Neural cell (in vitro differentiated cells): ENCODE data around the gene TBC1D14. TPM values are rescaled to one million over a fixed set of nuclear protein-coding genes. Genes with fewer than 3 reads are reported as not detected.

Experiments
- H2AFZ ChIP-seq: fragments of 200-600, 300-800 bp; sonication (generic), shearing (Covaris generic); 2 replicates; pipeline ENCODE4 v1.6.0; 2014; ENCODE audit warnings: low read depth, mild to moderate bottlenecking, antibody characterized with exemption, low read length, moderate library complexity
- H3F3A ChIP-seq: fragments of 200-600 bp; shearing (Covaris generic); 2 replicates; pipeline ENCODE4 v1.6.1; 2016; ENCODE audit warnings: mild to moderate bottlenecking, moderate library complexity, mixed read lengths, antibody characterized with exemption, low read length; ENCODE audit not compliant: insufficient read depth, poor library complexity, severe bottlenecking
- H3K27ac ChIP-seq: fragments of 200-600, 300-800 bp; sonication (generic), shearing (Covaris generic); 2 replicates; pipeline ENCODE4 v1.5.1; 2014; ENCODE audit warnings: mild to moderate bottlenecking, low read length, moderate library complexity
- H3K27me3 ChIP-seq: fragments of 300-800, 200-600 bp; sonication (generic), shearing (Covaris generic); 2 replicates; pipeline ENCODE4 v1.6.0; 2014; ENCODE audit warnings: mild to moderate bottlenecking, low read depth, low read length, moderate library complexity; ENCODE audit not compliant: insufficient read depth
- H3K36me3 ChIP-seq: fragments of 300-800, 200-600 bp; sonication (generic), shearing (Covaris generic); 2 replicates; pipeline ENCODE4 v1.5.1; 2014; ENCODE audit warnings: mild to moderate bottlenecking, antibody characterized with exemption, low read length, moderate library complexity; ENCODE audit not compliant: insufficient read depth
- H3K4me2 ChIP-seq: fragments of 300-800, 200-600 bp; sonication (generic), shearing (Covaris generic); 2 replicates; pipeline ENCODE4 v1.6.0; 2014; ENCODE audit warnings: mild to moderate bottlenecking, low read length
- H3K4me3 ChIP-seq: fragments of 300-800, 200-600 bp; sonication (generic), shearing (Covaris generic); 2 replicates; pipeline ENCODE4 v1.5.1; 2014; ENCODE audit warnings: mild to moderate bottlenecking, low read length, moderate library complexity
- H3K79me2 ChIP-seq: fragments of 200-600 bp; shearing (Covaris generic); replicated peaks from 2 replicates; pipeline ENCODE4 v1.6.0; 2014; ENCODE audit warnings: mild to moderate bottlenecking, low read length, moderate library complexity; ENCODE audit not compliant: insufficient read depth
- H3K9ac ChIP-seq: fragments of 300-800, 200-600 bp; sonication (generic), shearing (Covaris generic); 2 replicates; pipeline ENCODE4 v1.6.1; 2016; ENCODE audit warnings: mild to moderate bottlenecking, low read length, mixed read lengths
- H3K9me2 ChIP-seq: fragments of 200-600 bp; shearing (Covaris generic); 2 replicates; pipeline ENCODE4 v1.6.1; 2016; ENCODE audit warnings: mild to moderate bottlenecking, low read length, mixed read lengths; ENCODE audit not compliant: insufficient read depth
- H3K9me3 ChIP-seq: fragments of 200-600, 300-800 bp; sonication (generic), shearing (Covaris generic); 2 replicates; pipeline ENCODE4 v1.6.1; 2016; ENCODE audit warnings: mild to moderate bottlenecking, mixed run types, low read length, moderate library complexity, mixed read lengths
- H4K20me1 ChIP-seq: fragments of 200-600 bp; shearing (Covaris generic); 2 replicates; pipeline ENCODE4 v1.6.1; 2016; ENCODE audit warnings: mild to moderate bottlenecking, mixed run types; ENCODE audit not compliant: insufficient read depth
- CTCF ChIP-seq: fragments of 450-650 bp; IDR thresholded peaks from 2 replicates; pipeline ENCODE4 v1.5.1; 2014; ENCODE audit warnings: antibody characterized with exemption, mild to moderate bottlenecking, moderate library complexity; ENCODE audit not compliant: poor library complexity, severe bottlenecking
- EP300 ChIP-seq: fragments of 450-650 bp; conservative IDR thresholded peaks from 2 replicates; pipeline ENCODE4 v1.6.1; 2014; ENCODE audit warnings: antibody characterized with exemption, mild to moderate bottlenecking, moderate library complexity; ENCODE audit not compliant: poor library complexity, severe bottlenecking
- EZH2 ChIP-seq: fragments of 200-600, 300-800 bp; shearing (Covaris generic), sonication (generic); IDR thresholded peaks from 2 replicates; pipeline ENCODE4 v1.6.1; 2014; ENCODE audit warnings: antibody characterized with exemption, low read length, borderline replicate concordance, mild to moderate bottlenecking; ENCODE audit not compliant: insufficient read depth, poor library complexity, severe bottlenecking
- MXI1 ChIP-seq: fragments of 450-650 bp; conservative IDR thresholded peaks from 2 replicates; pipeline ENCODE4 v1.6.1; 2014; ENCODE audit warnings: antibody characterized with exemption, mild to moderate bottlenecking; ENCODE audit not compliant: poor library complexity, severe bottlenecking
- POLR2AphosphoS5 ChIP-seq: IDR thresholded peaks from 2 replicates; pipeline ENCODE4 v1.6.1; 2012
- RAD21 ChIP-seq: fragments of 450-650 bp; conservative IDR thresholded peaks from 2 replicates; pipeline ENCODE4 v1.6.1; 2014; ENCODE audit warnings: antibody characterized with exemption, mild to moderate bottlenecking, moderate library complexity
- SMC3 ChIP-seq: fragments of 450-650 bp; conservative IDR thresholded peaks from 2 replicates; pipeline ENCODE4 v1.6.1; 2014; ENCODE audit warnings: antibody characterized with exemption, mild to moderate bottlenecking, moderate library complexity; ENCODE audit not compliant: poor library complexity
- TAF1 ChIP-seq: IDR thresholded peaks from 2 replicates; pipeline ENCODE4 v1.6.1; 2012; ENCODE audit warnings: low read depth
- polyA plus RNA-seq: library from polyadenylated mRNA; depleted of rRNA; stranded (reverse); fragments of >200 nt; gene quantifications from 2 replicates; pipeline ENCODE4 v1.2.3, GENCODE V29; 2014
- TF ChIP-seq, protein P1 (sequence below): IDR thresholded peaks from 2 replicates; pipeline ENCODE4 v1.6.1; 2012; ENCODE audit warnings: borderline replicate concordance

TBC1D14 gene
- polyA plus RNA-seq, 1 donor from 2014 or later = 125 TPM

- Histone ChIP-seq H3F3A (no peaks in the 10 kb centered on the region), H4K20me1 (no peaks in the 10 kb centered on the region), H3K9ac (no peak overlapping the region), H3K4me3 (no peak overlapping the region), H2AFZ (no peak overlapping the region), H3K9me3 (no peaks in the 10 kb centered on the region), H3K4me2 (no peak overlapping the region), H3K27me3 (no peaks in the 10 kb centered on the region), H3K27ac (no peak overlapping the region), H3K9me2 (no peaks in the 10 kb centered on the region), H3K79me2 (peaks cover 49% of the 10 kb centered on the region), H3K36me3 (no peaks in the 10 kb centered on the region)
- no peak for TF ChIP-seq CTCF
- no peak for TF ChIP-seq RAD21
- no peak for TF ChIP-seq POLR2AphosphoS5
- TF ChIP-seq EZH2 = no peak
- TF ChIP-seq MXI1 = no peak
- no peak for TF ChIP-seq SMC3
- TF ChIP-seq EP300 = no peak
- TF ChIP-seq TAF1 = no peak
- TF ChIP-seq, protein P1, sequence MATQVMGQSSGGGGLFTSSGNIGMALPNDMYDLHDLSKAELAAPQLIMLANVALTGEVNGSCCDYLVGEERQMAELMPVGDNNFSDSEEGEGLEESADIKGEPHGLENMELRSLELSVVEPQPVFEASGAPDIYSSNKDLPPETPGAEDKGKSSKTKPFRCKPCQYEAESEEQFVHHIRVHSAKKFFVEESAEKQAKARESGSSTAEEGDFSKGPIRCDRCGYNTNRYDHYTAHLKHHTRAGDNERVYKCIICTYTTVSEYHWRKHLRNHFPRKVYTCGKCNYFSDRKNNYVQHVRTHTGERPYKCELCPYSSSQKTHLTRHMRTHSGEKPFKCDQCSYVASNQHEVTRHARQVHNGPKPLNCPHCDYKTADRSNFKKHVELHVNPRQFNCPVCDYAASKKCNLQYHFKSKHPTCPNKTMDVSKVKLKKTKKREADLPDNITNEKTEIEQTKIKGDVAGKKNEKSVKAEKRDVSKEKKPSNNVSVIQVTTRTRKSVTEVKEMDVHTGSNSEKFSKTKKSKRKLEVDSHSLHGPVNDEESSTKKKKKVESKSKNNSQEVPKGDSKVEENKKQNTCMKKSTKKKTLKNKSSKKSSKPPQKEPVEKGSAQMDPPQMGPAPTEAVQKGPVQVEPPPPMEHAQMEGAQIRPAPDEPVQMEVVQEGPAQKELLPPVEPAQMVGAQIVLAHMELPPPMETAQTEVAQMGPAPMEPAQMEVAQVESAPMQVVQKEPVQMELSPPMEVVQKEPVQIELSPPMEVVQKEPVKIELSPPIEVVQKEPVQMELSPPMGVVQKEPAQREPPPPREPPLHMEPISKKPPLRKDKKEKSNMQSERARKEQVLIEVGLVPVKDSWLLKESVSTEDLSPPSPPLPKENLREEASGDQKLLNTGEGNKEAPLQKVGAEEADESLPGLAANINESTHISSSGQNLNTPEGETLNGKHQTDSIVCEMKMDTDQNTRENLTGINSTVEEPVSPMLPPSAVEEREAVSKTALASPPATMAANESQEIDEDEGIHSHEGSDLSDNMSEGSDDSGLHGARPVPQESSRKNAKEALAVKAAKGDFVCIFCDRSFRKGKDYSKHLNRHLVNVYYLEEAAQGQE = no peak
These were observed 82.3 kb downstream of the TBC1D14 start for GRCh38 chr4:6991771-6992557.

DNA sequence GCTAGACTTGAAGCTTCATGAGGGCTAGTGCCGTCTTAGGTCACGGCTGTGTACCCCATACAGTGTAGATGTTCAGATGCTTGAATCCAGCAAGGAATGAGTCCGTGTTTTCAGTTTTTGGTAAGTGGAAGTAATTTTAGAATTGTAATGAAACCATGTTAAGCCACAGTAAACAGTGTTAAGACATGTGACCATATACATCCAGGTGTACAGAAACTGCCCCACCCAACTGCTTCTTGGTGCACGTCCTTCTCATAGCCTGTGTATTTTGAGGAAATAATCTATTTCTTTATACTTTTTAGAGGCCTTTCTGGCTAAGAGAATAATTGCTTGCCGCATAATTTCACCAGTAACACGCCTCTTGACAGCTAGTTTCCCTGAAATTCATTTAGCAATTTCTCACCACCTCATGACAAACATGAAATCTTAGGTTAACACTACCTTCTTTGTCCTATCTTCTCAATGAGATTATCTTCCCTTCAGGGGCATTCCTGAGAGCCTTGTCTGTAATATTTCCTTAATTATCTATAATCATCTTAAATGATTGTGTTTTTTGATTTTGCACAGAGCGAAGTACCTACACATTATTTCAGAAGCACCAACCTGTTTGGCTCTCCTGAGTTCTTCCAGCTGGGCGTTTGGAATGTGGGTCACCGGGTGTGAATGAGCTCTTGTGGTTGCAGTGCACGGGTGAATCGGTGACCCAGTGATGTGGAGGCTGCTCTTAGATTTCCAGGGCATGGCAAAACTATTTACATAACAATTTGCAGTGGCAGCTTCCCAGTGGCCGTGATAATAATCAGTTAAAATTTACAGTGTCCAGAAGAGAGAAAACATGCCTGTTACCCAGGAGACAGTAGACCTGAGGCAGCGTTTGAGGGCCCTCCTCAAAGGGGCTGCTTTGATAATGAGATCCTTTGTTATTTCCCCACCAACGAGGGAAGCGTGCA is 83.4 kb downstream of the TBC1D14 start:
- no peak for TF ChIP-seq EP300
- no peak for TF ChIP-seq POLR2AphosphoS5
- TF ChIP-seq CTCF = no peak
- no peak for TF ChIP-seq EZH2
- no peak for TF ChIP-seq MXI1
- TF ChIP-seq, protein P1 = no peak
- TF ChIP-seq TAF1 = no peak
- no peak for TF ChIP-seq RAD21
- TF ChIP-seq SMC3 = no peak

More for the DNA sequence above, 83.4 kb downstream of the TBC1D14 start:
- Histone ChIP-seq H3K27me3 (no peaks in the 10 kb centered on the region), H3K36me3 (no peaks in the 10 kb centered on the region), H3K9me3 (no peaks in the 10 kb centered on the region), H2AFZ (no peak overlapping the region), H3K9ac (no peak overlapping the region), H3K4me2 (no peak overlapping the region), H3K27ac (no peak overlapping the region), H3K79me2 (peaks cover 46% of the 10 kb centered on the region), H3F3A (no peaks in the 10 kb centered on the region), H3K9me2 (no peaks in the 10 kb centered on the region), H3K4me3 (no peak overlapping the region), H4K20me1 (no peaks in the 10 kb centered on the region)
